AG09319 (cell line): Measurements from ENCODE around the gene PITPNB.

Experiments
- DNase-seq: peaks from one replicate; pipeline ENCODE4 v3.0.0-alpha.2; 2010; ENCODE audit warnings: low read depth; ENCODE audit errors: extremely low read depth
- TF ChIP-seq, protein P1 (sequence below): IDR thresholded peaks from 2 replicates; pipeline ENCODE4 v1.5.1; 2011; ENCODE audit warnings: low read depth, mild to moderate bottlenecking, inconsistent platforms, low read length, moderate library complexity

The PITPNB gene

DNA sequence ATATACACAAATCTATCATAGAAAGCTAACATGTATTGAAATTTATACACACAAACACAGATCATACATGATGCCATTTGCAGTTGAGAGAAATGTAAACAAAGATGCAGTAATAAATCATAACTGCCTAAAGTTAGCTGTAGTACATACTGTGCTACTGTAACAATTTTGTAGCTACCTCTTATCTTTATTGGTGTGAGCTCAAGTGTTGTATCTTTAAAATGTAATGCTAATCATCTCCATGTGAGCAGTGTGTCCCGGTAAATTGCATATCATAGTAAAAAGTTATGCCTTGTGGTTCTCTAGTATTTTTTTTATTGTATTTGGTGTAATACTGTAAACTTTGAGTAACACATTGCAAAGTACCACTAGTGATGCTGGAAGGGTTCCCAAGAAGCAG lies 16.8 kb upstream of the PITPNB start:
- TF ChIP-seq, protein P1, sequence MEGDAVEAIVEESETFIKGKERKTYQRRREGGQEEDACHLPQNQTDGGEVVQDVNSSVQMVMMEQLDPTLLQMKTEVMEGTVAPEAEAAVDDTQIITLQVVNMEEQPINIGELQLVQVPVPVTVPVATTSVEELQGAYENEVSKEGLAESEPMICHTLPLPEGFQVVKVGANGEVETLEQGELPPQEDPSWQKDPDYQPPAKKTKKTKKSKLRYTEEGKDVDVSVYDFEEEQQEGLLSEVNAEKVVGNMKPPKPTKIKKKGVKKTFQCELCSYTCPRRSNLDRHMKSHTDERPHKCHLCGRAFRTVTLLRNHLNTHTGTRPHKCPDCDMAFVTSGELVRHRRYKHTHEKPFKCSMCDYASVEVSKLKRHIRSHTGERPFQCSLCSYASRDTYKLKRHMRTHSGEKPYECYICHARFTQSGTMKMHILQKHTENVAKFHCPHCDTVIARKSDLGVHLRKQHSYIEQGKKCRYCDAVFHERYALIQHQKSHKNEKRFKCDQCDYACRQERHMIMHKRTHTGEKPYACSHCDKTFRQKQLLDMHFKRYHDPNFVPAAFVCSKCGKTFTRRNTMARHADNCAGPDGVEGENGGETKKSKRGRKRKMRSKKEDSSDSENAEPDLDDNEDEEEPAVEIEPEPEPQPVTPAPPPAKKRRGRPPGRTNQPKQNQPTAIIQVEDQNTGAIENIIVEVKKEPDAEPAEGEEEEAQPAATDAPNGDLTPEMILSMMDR, result no peak
- DNase-seq, result no peak

- TF ChIP-seq, protein P1, result no peak
- no peak for DNase-seq
These were observed 15.0 kb upstream of the PITPNB start for GRCh38 chr22:27934069-27934468.

GRCh38 chr22:27933186-27933983 lies 14.3 kb upstream of the PITPNB start:
- no peak for DNase-seq
- TF ChIP-seq, protein P1, result no peak

GRCh38 chr22:27930331-27931060 lies 11.4 kb upstream of the PITPNB start:
- DNase-seq, result no peak

DNA sequence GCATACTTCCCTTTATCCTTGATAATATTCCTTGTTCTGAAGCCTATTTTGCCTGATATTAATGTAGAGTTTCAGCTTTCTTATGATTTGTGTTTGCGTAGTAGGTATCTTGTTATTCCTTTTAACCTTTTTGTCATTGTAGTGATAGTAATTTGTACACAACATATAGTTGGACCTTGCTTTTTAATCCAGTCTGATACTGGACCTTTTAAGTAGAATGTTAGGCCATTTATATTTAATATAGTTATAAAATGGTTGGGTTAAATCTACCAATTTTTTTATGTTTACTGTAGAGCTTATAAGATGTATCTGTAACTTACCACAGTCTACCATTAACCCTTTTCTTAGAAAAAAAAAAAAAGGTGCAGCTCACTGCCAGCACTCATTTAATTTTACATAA lies 8.6 kb upstream of the PITPNB start:
- TF ChIP-seq, protein P1, result no peak
- DNase-seq, result no peak

More at GRCh38 chr22:27930331-27931060, 11.4 kb upstream of the PITPNB start:
- TF ChIP-seq, protein P1, result no peak

GRCh38 chr22:27925331-27925730 lies 6.3 kb upstream of the PITPNB start:
- no peak for DNase-seq
- TF ChIP-seq, protein P1, result no peak
